HG02588 (cell line): Measurements from ENCODE around the gene FGFRL1.
"Not testable (repeated sequence)": the region's sequence is repeated elsewhere in the genome, so short reads cannot be mapped to it uniquely, and the experiment has no call there.

ENCODE experiments used
- ATAC-seq: cut with Tn5 transposase; IDR thresholded peaks from one replicate; pipeline ENCODE4 v1.9.1; 2021; ENCODE audit warnings: mild to moderate bottlenecking, moderate library complexity; ENCODE audit not compliant: unreplicated experiment

The FGFRL1 gene

DNA sequence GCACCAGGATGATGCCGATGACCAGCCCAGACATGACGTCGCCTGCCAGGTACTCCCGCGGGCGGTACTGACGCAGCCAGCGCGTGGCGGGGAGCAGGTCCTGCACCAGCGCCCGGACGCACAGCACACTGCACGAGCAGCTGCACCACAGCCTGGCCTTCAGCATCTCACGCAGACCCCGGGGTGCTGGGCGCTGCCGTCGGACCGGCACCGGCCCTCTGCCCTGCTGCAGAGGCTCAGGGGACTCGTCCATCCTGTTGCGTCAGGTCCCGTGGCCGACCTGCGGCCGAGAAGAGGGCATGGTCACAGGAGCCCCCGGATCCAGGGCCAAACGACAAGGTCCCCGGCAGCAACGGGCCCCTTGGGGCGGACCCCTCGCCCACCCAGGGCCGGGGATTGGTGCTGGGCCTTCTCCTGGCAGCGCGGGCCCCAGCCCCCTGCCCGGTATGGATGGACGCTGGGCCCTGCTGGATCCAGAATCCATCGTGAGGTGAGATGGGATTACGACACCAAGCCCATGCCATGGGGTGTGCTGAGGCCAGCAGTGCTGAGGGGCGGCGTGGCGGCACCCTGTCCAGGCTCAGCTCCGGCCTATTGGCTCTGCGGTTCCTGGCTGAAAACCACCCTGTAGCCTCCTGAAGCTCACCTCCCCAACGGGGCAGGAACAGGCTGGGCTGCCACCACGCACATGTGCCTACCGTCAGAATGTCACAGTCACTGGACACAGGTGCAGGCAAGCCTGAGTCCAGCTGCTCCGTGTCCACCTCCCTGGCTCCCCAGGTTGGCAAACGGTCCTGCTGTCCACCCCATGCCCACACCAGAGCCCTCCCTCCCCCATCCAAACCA is 19.8 kb upstream of the FGFRL1 start:
- no peak for ATAC-seq

DNA sequence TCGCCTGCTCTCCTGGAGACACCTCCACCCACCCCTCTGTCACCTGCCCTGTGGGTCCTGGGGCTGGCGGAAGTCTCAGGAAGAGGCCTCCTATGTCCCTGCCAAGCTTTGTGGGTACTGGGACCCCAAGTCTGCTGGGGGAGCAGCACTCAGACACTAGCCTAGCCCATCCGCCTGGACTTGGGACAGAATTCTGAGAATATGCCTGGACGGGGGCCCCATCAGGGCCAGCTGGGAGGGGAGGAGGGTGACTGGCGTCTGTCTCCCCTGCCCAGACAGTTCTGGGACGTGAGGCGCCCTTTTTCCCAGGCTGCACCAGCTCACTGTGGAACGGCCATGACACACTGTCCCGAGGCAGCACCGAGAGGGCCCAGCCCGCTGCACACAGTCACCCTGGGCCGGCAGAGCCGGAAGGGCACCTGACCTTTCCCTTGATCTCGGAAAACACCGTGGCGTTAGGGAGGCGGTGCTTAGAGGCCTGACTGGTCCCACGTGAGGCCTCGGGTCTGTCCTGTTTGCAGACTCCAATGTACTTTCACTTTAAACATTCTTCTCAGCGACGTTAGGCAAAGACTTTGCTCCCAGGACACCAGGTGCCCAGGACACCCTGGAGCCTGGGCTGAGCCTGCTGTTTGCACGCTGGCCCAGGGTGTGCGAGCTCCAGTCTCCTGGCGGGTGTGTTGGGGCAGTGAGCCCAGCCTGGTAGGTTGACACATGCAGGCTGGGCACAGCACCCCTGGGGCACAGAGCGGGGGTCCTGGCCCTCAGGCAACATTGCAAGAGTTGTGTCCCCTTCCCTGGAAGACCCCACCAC is 18.9 kb upstream of the FGFRL1 start:
- ATAC-seq = no peak

DNA sequence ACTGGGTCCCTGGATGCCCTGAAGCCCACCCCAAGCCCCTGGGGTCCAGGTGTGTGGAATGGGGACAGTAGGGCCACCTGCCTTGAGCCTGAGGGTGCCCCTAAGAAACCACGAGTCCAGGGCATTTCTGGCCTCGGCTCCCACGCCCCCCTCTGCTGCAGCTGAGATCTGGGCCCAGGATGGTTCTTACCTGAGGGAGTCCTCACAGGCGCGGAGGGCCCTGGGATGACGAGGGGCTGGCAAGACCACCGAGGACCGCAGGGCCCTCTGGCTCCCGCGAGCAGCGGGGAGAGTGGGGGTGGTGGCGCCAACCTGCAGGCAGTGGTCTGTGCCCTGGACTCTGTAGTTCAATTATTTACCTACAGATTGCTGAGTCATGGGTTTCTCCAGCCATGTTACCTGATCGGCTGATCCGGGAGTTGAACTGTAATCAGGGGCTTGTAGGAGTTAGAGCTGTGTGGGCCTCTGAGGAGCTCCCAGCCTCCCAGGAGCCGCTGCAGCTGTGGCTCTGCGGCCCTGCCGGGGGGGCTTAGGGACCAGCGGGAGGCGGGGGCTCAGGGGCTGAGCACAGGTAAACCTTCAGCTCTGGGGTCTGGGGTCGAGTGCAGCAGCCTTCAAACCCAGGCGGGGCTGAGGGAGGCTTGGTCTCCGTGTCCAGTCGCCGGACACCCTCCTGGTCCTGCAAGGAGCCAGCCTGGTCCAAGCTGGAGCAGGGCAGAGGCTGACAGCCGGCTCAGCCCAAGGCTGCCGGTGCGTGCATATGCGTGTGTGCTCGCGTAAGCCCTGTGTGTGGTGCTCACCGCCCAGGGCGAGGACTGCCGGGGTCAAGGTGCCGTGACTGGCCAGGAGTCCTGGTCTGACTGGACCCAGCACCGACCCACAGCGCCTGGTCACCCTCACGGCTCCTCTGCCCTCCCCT is 18.1 kb upstream of the FGFRL1 start, which contains the start of gene SLC26A1:
TSS of gene SLC26A1 (minus strand) at position 294 of the 919 bp plus-strand sequence. CDS start 1,701 bp downstream, outside the sequence.
- no peak for ATAC-seq

DNA sequence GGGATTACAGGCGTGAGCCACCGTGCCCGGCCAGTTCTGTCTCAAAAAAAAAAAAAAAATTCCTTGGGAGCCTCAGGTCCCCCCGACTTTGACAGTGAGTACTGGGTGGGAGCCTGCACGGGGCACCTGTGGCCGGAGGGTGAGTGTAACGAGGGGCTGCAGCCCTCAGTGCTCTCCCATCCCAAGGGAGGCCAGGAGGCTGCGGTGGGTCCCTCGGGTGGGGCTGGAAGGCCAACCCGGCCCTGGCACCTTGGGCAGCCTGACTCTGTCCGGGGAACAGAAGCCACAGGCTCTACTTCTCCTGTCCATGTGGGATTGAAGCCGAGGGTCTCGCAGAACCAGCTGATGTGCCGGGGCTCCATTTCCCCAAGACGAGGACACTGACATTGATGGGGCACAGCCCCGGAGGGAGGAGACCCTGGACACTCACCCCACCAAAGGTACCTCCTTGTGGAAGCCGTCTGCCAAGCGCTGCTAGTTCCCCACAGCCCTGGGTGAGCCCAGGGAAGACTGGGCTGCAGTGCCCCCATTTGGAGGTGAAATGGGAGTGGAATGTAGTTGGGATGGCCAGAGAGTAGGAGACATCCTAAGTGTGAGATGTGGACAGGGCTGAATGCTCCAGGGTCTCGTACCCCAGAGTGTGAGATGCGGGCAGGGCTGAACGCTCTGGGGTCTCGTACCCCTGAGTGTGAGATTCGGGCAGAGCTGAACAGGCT is 16.0 kb upstream of the FGFRL1 start:
- ATAC-seq = no peak

DNA sequence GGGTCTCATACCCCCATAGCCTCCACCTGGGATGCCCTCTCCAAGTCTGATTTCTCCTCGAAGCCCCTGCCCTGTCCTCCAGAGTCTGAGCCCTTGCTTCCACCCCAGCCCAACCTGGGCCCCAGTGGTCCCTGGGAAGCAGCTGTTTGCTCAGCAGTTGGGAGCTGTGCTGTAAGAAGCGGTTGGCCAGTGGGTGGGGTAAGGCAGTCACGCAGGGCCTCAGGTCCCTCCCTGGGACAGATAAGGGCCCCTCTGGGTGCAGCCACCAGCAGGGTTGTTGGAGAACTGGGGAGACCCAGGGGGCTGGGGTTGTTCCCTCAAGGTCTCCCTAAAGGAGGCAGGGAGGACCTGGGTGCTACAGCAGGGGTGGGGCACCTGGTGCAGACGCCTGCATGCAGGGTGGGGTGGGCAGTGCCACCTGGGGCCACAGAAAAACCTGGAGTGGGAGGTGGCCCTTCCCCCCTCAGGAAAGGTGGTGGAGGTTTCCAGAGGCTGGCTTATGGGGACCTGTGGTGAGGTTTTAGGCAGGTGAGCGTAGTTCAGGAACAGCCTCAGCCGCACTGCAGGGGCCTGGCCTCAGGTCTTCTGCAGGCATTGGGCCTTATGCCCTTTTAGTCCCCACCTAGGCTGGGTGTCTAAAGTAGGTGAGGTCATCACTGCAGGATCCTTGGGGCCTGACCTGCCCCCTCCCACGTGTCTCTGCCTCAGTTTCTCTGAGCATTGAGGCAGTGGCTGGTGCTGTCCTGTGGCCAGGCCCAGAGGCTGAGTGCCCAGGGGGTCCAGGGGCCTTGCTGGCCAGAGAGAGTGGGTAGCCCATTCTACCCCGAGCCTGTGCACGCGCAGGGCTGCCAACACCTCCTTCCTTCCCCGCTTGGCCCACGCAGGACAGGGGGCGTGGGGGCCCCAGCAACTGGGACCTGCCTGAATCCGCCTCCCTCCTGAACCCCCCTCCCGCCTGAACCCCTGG is 15.1 kb upstream of the FGFRL1 start:
- ATAC-seq = no peak

DNA sequence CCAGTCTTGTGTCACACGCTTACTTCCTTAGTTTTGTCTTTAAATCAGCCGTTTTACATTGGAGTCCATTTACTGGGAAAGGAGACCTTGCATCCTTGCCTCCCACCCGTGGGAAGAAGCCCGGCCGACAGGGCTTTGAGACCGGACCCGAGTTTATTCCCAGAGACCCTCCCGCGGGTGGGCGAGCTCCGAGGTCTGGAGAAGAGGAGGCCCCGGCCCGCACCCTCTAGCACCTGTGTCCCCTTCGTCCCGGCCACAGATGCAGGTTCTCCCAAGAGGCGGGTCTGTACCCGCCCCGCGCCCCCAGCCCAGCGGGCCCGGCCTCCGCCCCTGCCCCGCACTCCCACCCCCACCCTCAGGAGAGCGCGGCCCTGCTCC is 14.4 kb upstream of the FGFRL1 start:
- ATAC-seq = no peak

DNA sequence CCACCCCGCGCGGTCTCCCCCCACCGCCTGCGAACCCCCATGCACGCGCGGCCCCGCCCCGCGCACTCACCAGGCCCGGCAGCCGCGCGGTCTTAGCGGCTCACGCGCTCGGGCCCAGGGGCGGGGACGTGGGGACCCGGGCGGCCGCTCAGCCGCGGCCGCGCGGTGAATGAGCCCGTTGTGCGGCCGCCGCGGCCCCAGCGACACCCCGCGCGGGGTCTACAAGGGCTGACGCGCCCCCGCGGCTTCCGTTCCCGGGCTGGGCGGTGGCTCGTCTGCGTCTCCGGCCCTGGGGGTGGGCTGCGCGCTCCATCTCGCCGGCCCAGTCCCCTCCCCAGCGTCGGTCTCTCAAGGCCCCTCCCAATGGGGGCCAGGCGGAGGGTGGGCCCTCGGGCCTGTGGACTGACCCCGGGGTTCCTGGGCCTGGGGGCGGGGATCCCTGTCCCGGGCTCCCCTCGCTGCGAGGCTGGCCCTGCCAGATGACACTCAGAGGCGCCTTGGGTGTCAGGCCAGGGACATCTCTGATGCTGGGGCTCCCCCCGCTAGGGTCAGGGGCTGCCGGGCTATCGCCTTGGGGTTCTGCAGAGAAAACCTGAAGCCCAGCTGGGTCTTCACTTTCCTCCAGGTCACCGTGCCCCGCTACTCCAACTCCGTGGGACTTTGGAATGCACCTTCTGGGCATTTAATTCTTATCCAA is 13.9 kb upstream of the FGFRL1 start:
- no peak for ATAC-seq

DNA sequence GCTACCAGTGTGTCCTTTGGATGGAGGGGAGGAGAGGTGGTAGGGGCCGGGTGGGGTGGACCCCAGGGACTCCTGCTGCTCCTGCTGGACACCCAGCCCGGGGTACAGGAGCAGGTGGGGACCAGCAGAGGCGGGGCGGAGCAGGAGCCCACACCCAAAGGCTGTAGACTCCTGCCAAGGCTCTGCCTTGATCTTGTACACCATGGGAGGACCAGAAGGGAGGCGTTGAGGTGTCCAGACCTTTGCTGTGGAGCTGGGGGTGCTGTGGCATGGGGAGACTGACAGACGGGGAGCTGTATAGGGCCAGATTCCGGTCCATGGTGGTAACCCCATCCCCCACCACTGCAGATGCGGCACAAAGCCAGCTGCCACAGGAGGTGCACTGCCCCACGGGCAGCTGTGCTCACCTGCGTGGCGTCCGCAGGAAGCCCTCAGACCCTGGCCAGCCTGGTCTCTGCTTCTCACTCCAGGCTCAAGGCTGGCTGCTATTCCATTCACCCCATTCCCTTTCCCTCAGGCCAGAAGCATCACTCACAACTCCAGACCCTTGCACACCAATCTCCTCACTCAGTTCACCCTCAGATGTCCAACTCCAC is 13.2 kb upstream of the FGFRL1 start:
- no peak for ATAC-seq

DNA sequence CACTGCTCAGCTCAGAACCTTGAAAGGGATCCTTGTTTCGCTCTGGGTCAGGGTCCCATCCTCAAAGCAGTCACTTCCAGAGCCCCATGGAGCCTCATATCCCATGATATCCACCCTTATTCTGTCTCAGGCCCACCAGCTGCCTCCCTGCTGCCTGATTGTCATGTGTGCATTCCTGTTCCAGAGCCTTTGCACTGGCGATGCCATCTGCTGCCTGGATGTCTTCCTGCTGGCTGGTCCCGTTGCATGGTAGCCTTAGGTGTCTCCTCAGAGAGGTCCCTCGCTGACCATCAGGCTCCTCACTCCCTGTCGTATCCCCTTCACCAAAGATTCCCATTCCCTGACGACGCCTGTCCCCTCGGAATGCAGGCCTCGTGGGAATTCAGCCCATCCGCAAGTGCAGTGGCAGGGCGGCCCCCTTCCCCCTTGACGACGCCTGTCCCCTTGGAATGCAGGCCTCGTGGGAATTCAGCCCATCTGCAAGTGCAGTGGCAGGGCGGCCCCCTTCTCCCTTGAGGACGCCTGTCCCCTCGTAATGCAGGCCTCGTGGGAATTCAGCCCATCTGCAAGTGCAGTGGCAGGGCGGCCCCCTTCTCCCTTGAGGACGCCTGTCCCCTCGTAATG is 12.1 kb upstream of the FGFRL1 start:
- ATAC-seq = not testable (repeated sequence)

DNA sequence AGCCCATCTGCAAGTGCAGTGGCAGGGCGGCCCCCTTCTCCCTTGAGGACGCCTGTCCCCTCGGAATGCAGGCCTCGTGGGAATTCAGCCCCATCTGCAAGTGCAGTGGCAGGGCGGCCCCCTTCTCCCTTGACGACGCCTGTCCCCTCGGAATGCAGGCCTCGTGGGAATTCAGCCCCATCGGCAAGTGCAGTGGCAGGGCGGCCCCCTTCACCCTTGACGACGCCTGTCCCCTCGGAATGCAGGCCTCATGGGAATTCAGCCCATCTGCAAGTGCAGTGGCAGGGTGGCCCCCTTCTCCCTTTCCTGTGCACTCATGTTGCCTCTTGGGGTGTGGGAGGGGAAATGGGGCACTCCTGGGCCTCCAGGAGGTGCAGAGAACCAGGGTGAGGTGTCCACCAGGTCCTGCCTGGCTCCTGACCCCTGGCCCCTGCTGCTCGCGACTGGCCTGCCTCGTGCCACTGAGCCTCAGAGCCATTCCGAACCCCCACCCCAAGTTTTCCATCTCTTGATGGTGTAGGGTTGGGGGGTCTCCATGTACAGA is 11.5 kb upstream of the FGFRL1 start:
- no peak for ATAC-seq

DNA sequence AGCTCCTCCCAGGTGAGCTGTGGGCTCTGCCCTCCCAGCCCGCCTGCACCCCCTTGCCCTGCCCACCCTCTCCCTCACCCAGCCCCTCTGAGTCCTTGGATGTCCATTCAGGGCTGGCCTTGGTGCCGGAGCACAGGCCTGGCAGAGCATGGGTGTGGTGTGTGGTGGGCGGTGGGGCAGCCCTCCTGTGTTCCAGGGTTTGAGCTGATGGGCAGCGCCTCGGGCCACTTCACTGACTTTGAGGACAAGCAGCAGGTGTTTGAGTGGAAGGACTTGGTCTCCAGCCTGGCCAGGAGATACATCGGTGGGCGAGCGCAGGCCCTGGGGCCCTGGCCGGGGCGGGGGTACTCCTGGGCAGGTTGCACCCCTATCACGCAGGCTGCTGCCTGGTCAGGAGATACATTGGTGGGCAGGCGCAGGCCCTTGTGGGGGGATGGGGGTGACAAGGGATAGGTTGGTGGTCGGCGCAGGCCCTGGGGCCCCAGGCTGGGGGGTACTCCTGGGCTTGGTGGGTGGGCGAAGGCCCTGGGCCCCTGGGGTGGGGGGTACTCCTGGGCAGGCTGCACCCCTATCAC is 10.7 kb upstream of the FGFRL1 start:
- ATAC-seq = no peak

DNA sequence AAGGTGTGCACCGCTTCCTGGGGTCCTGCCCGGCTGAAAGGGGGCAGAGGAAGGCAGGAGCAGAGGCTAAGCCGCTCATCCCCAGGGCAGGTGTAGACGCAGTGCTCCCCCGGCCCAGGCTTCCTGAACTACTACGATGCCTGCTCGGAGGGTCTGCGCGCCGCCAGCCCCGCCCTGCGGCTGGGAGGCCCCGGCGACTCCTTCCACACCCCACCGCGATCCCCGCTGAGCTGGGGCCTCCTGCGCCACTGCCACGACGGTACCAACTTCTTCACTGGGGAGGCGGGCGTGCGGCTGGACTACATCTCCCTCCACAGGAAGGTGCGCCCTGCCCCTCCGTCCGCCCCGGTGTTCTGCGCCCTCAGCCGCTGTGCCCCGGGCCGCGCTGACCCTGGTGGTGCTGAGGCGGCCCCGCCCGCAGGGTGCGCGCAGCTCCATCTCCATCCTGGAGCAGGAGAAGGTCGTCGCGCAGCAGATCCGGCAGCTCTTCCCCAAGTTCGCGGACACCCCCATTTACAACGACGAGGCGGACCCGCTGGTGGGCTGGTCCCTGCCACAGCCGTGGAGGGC is 9.8 kb upstream of the FGFRL1 start:
- no peak for ATAC-seq

DNA sequence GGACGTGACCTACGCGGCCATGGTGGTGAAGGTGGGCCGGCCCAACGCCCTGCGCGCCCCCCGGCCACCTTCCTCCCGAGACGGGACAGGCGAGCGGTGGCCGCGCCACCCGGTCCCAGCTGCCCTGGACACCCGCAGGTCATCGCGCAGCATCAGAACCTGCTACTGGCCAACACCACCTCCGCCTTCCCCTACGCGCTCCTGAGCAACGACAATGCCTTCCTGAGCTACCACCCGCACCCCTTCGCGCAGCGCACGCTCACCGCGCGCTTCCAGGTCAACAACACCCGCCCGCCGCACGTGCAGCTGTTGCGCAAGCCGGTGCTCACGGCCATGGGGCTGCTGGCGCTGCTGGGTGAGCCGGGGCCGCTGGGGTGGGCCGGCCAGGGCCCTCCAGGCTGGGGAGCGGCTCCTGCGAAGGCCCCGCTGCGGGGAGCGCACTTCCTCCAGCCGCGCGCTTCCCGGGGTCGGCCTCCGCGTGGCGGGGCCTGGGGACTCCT is 9.2 kb upstream of the FGFRL1 start:
- no peak for ATAC-seq

DNA sequence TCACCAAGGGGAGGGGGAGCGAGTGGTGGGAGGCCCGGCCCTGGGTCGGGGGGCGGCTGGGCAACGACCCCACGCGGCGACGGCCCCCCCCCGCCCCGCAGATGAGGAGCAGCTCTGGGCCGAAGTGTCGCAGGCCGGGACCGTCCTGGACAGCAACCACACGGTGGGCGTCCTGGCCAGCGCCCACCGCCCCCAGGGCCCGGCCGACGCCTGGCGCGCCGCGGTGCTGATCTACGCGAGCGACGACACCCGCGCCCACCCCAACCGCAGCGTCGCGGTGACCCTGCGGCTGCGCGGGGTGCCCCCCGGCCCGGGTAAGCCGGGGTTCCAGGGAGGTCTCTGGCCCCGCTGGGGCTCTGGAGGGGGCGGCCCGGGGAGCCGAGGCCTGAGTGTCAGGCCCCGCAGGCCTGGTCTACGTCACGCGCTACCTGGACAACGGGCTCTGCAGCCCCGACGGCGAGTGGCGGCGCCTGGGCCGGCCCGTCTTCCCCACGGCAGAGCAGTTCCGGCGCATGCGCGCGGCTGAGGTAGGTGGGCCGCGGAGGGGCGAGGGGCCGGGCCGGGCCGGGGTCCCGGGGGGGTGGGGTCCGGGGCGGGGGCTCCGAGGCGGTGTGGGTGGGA is 8.7 kb upstream of the FGFRL1 start:
- no peak for ATAC-seq

DNA sequence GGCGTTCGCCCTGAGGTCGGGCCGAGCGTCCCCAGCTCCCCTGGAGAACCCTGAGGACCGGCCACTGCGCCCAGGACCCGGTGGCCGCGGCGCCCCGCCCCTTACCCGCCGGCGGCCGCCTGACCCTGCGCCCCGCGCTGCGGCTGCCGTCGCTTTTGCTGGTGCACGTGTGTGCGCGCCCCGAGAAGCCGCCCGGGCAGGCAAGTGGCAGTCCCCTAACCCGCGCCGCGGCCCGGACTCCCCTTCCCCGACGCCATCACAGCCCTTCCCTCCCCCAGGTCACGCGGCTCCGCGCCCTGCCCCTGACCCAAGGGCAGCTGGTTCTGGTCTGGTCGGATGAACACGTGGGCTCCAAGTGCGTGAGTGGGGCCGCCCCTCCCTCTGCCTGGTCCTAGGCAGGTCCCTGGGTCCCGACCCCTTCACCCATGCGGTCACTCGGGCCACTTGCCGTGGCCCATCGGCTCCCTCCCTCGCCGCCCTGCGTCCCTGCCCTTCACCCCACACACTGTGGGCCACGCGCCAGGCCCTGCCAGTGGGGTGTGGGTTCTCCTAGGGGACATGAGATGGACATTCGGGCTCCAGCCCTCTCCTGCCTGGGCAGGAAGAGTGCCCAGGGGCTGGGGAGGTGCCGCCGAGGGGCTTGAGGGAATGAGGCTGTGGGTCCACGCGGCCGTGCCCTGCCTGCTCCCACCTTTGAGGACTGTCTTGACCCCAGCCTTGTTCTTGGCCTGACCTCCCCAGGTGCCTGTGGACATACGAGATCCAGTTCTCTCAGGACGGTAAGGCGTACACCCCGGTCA is 8.0 kb upstream of the FGFRL1 start:
- ATAC-seq = no peak
